ENCODE results near the gene AOC3.

The AOC3 gene

GRCh38 chr17:42868338-42868737, 17.3 kb downstream of the AOC3 start:
- Histone ChIP-seq H2AFZ (ENCODE audit: low read depth, low read length) (no peak overlapping the region), H3K36me3 (ENCODE audit: insufficient read depth, low read length) (no peaks in the 10 kb centered on the region), H3K4me3 (ENCODE audit: low read depth in 1 of 2, low read length in 2 of 2) (no peak overlapping the region), H3K9ac (ENCODE audit: low read depth, low read length) (no peak overlapping the region), H3K79me2 (ENCODE audit: insufficient read depth, low read length) (no peaks in the 10 kb centered on the region), H4K20me1 (ENCODE audit: insufficient read depth, low read length) (no peaks in the 10 kb centered on the region), H3K27me3 (ENCODE audit: insufficient read depth, low read length, poor library complexity) (peaks cover 14% of the 10 kb centered on the region), H3K4me1 (ENCODE audit: insufficient read depth, low read length) (no peaks in the 10 kb centered on the region), H3K4me2 (ENCODE audit: insufficient read depth, low read length) (no peak overlapping the region), H3K27ac (ENCODE audit: low read length) (no peak overlapping the region), H3K9me3 (ENCODE audit: insufficient read depth, low read length, severe bottlenecking) (no peaks in the 10 kb centered on the region)
- ATAC-seq (ENCODE audit: insufficient read depth, low read depth) = no peak
- TF ChIP-seq CTCF (IDR thresholded peaks at IDR 0.05; ENCODE audit: borderline replicate concordance, extremely low read depth, low read length, poor library complexity, severe bottlenecking) = no peak
- TF ChIP-seq EZH2 (IDR thresholded peaks at IDR 0.05; ENCODE audit: borderline replicate concordance, low read depth, low read length, severe bottlenecking) = no peak
- DNase-seq = no peak

DNA sequence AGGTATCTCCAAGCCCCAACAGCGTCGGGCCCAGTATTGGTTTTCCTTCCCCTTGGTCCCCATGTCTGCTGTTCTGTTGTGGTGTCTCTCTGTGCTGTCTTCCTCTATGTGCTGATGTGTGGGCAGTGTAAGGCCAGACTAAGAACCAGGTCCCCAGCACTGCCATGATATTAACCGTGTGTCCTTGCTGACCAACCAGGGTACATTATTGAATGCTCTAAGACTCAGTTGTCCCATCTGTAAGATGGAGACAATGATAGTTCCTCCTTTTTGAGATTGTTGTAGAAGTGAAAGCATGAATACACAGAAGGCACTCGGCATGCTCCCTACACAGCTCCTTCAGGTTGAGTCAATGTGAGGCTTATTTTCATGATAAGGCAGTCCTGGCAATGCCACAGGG, 20.6 kb downstream of the AOC3 start:
- no peak for ATAC-seq (ENCODE audit: insufficient read depth, low read depth)
- H3K27ac ChIP-seq (ENCODE audit: low read length) = no peak overlapping the region
- H3K4me2 ChIP-seq (ENCODE audit: insufficient read depth, low read length) = no peak overlapping the region
- no peaks in the 10 kb centered on the region for H4K20me1 ChIP-seq (ENCODE audit: insufficient read depth, low read length)
- peaks cover 6% of the 10 kb centered on the region for H3K27me3 ChIP-seq (ENCODE audit: insufficient read depth, low read length, poor library complexity)
- no peaks in the 10 kb centered on the region for H3K9me3 ChIP-seq (ENCODE audit: insufficient read depth, low read length, severe bottlenecking)
- no peak overlapping the region for H2AFZ ChIP-seq (ENCODE audit: low read depth, low read length)
- no peaks in the 10 kb centered on the region for H3K36me3 ChIP-seq (ENCODE audit: insufficient read depth, low read length)
- no peaks in the 10 kb centered on the region for H3K79me2 ChIP-seq (ENCODE audit: insufficient read depth, low read length)
- no peaks in the 10 kb centered on the region for H3K4me1 ChIP-seq (ENCODE audit: insufficient read depth, low read length)
- H3K9ac ChIP-seq (ENCODE audit: low read depth, low read length) = no peak overlapping the region
- DNase-seq = no peak
- TF ChIP-seq CTCF (IDR thresholded peaks at IDR 0.05; ENCODE audit: borderline replicate concordance, extremely low read depth, low read length, poor library complexity, severe bottlenecking) = no peak
- no peak for TF ChIP-seq EZH2 (IDR thresholded peaks at IDR 0.05; ENCODE audit: borderline replicate concordance, low read depth, low read length, severe bottlenecking)
- no peak overlapping the region for H3K4me3 ChIP-seq (ENCODE audit: low read depth in 1 of 2, low read length in 2 of 2)

DNA sequence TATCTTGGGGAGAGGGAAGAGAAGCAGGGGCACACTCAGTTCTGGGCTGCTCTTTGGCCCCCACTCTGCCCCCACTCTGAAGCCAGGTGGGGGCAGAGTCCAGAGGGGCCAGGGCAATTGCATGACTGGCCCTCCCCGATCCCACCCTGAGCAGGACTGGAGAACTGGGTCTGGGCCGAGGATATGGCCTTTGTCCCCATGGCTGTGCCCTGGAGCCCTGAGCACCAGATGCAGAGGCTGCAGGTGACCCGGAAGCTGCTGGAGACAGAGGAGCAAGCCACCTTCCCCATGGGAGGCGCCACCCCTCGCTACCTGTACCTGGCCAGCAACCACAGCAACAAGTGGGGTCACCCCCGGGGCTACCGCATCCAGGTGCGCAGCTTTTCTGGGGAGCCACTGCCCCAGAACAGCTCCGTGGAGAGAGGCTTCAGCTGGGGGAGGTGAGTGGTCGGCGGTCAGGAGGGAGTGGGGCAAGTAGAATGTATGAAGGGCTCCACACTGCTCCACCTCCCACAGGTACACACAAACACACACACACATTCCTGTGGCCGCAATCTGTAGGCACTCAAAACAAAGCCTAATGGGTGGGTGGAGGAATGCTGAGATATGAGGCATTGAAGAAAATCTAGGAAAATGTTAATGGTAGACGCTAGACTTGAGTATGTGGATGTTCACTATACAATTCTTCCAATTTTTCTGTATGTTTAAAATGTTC, 21.4 kb downstream of the AOC3 start:
- H2AFZ ChIP-seq (ENCODE audit: low read depth, low read length) = no peak overlapping the region
- no peak overlapping the region for H3K4me3 ChIP-seq (ENCODE audit: low read depth in 1 of 2, low read length in 2 of 2)
- no peak overlapping the region for H3K27ac ChIP-seq (ENCODE audit: low read length)
- no peaks in the 10 kb centered on the region for H3K4me1 ChIP-seq (ENCODE audit: insufficient read depth, low read length)
- no peaks in the 10 kb centered on the region for H3K9me3 ChIP-seq (ENCODE audit: insufficient read depth, low read length, severe bottlenecking)
- no peaks in the 10 kb centered on the region for H4K20me1 ChIP-seq (ENCODE audit: insufficient read depth, low read length)
- H3K79me2 ChIP-seq (ENCODE audit: insufficient read depth, low read length) = no peaks in the 10 kb centered on the region
- peaks cover 6% of the 10 kb centered on the region for H3K27me3 ChIP-seq (ENCODE audit: insufficient read depth, low read length, poor library complexity)
- ATAC-seq (ENCODE audit: insufficient read depth, low read depth) (no peak), DNase-seq (no peak)
- TF ChIP-seq EZH2 (IDR thresholded peaks at IDR 0.05; ENCODE audit: borderline replicate concordance, low read depth, low read length, severe bottlenecking) (no peak), CTCF (IDR thresholded peaks at IDR 0.05; ENCODE audit: borderline replicate concordance, extremely low read depth, low read length, poor library complexity, severe bottlenecking) (no peak)
- no peak overlapping the region for H3K9ac ChIP-seq (ENCODE audit: low read depth, low read length)
- no peaks in the 10 kb centered on the region for H3K36me3 ChIP-seq (ENCODE audit: insufficient read depth, low read length)
- no peak overlapping the region for H3K4me2 ChIP-seq (ENCODE audit: insufficient read depth, low read length)
